Right lobe of liver (tissue), 6 donors: Measurements from ENCODE around the gene KCNIP1. TPM values are rescaled to one million over a fixed set of nuclear protein-coding genes. Genes with fewer than 3 reads are reported as not detected.

Source experiments
- ATAC-seq, 4 donors: fragments of 200-7000 bp; cut with Tn5 transposase; one replicate each; pipeline ENCODE4 v1.9.1; 2020; ENCODE audit warnings: mild to moderate bottlenecking in 4 of 4, moderate library complexity in 4 of 4
- DNase-seq, 3 donors: peaks; one replicate each; pipeline ENCODE4 v3.0.0-alpha.2; 2020
- H3K27ac ChIP-seq, 3 donors: fragments of 200-600 bp; one replicate each; pipeline ENCODE4 v1.8.0; 2022
- H3K27me3 ChIP-seq, 2 donors: fragments of 200-600 bp; one replicate each; pipeline ENCODE4 v1.8.0; 2022
- H3K36me3 ChIP-seq, 4 donors: fragments of 200-600 bp; sonication (generic) in 1 of 4; one replicate each; pipeline versions ENCODE4 v1.5.1 to v1.8.0; 2017 to 2022; ENCODE audit warnings: control low read depth in 1 of 4
- H3K4me1 ChIP-seq, 4 donors: fragments of 200-600 bp; sonication (generic) in 1 of 4; one replicate each; pipeline versions ENCODE4 v1.5.1 to v1.8.0; 2017 to 2022; ENCODE audit warnings: control low read depth in 1 of 4
- H3K4me3 ChIP-seq, 3 donors: fragments of 200-600 bp; one replicate each; pipeline ENCODE4 v1.8.0; 2022
- H3K9me3 ChIP-seq, 4 donors: fragments of 200-600 bp; sonication (generic) in 1 of 4; one replicate each; pipeline versions ENCODE4 v1.5.1 to v1.8.0; 2017 to 2022; ENCODE audit warnings: control low read depth in 1 of 4
- CTCF ChIP-seq, 4 donors: fragments of 200-600 bp in 3 of 4; fragments of 450-650 bp in 1 of 4; IDR thresholded peaks; one replicate each; pipeline versions ENCODE4 v1.5.1 to v1.8.0; 2016 to 2022; ENCODE audit warnings: antibody characterized with exemption in 4 of 4, mild to moderate bottlenecking in 2 of 4
- POLR2A ChIP-seq: fragments of 450-650 bp; IDR thresholded peaks from one replicate; pipeline ENCODE4 v1.6.1; 2017; ENCODE audit warnings: antibody characterized with exemption, mild to moderate bottlenecking
- WGBS: methylation state at CpG from one replicate; pipeline ENCODE4 v1.1.6; 2018; ENCODE audit warnings: low coverage, low lambda C conversion rate; ENCODE audit not compliant: insufficient coverage; ENCODE audit errors: missing lambda C conversion rate; 5-methylcytosine and 5-hydroxymethylcytosine counted together
- intact Hi-C, 2 donors: fragments of 100-400 bp; cut with DNase I; formaldehyde crosslinking; loops; one replicate each; pipeline versions ENCODE4 v1.11.2 to v1.14.1; 2022
- total RNA-seq, 6 experiments: library from RNA; depleted of rRNA in 2 of 6; stranded (reverse); fragments of >200 nt in 2 of 6; fragmentation: NEBNext Ultra II Directional in 3 of 6; extraction: Animal tissue kit (Norgen Biotek cat#: 25700) in 3 of 6; gene quantifications; one replicate each; pipeline versions ENCODE4 v1.1.0 to v1.2.4, GENCODE V29; 2016 to 2023
- donor health status: DM: no; HTN: yes; CAD: no.
- donor health status: DM: no; HTN: no; CAD: no.
- donor health status: DM: no; HTN: no; CAD: no.
- donor health status: DM: no; HTN: yes; CAD: no.
- donor health status: DM: no; HTN: yes; CAD: no.

The KCNIP1 gene
- total RNA-seq, 6 experiments from 2014 or later: 0.56 TPM; not detected in 5

- DNase-seq: no peak
- H3K4me1 ChIP-seq: no peaks in the 10 kb centered on the region
These were observed 139.1 kb downstream of the KCNIP1 start for GRCh38 chr5:170642776-170643436.

GRCh38 chr5:170643591-170643990 lies 139.8 kb downstream of the KCNIP1 start:
- Histone ChIP-seq H3K4me1 (no peaks in the 10 kb centered on the region), H3K4me3 (no peak overlapping the region), H3K36me3 (no peaks in the 10 kb centered on the region), H3K27me3 (no peaks in the 10 kb centered on the region), H3K27ac (no peak overlapping the region), H3K9me3 (no peaks in the 10 kb centered on the region)
- intact Hi-C loops: no loop called here
- ATAC-seq (no peak), DNase-seq (no peak)
- WGBS: 0% methylated on average over 1 of the region's 6 CpGs
- TF ChIP-seq CTCF (IDR thresholded peaks at IDR 0.05) (no peak), POLR2A (no peak)

More at GRCh38 chr5:170642776-170643436, 139.1 kb downstream of the KCNIP1 start:
- intact Hi-C loops: no loop called here
- Histone ChIP-seq H3K27ac (no peak overlapping the region), H3K27me3 (no peaks in the 10 kb centered on the region), H3K9me3 (no peaks in the 10 kb centered on the region), H3K4me3 (no peak overlapping the region), H3K36me3 (no peaks in the 10 kb centered on the region)
- no peak for ATAC-seq
- WGBS: 42% methylated on average over 3 of the region's 3 CpGs
- TF ChIP-seq CTCF (IDR thresholded peaks at IDR 0.05) (no peak), POLR2A (no peak)

DNA sequence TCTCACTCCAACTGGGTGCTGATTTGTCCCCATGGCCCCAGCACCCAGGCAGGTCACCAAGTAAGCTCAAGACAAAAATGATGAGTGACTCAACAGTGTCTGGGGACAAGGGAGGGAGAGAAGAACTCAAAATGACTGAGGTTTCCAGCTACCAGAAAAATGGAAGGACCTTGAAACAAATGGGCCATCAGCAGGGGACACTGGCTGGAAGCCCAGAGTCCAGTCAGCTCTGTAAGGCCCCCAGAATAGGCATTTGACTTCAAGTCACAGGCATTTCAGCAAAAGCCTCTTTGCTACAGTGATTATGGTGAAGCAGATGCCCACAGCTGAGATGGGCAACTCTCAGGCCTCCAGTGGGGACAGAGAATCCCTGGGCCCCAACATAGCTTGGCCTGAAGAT lies 140.7 kb downstream of the KCNIP1 start:
- Histone ChIP-seq H3K4me3 (no peak overlapping the region), H3K4me1 (no peaks in the 10 kb centered on the region), H3K27me3 (no peaks in the 10 kb centered on the region), H3K27ac (no peak overlapping the region), H3K9me3 (no peaks in the 10 kb centered on the region), H3K36me3 (no peaks in the 10 kb centered on the region)
- DNase-seq: no peak
- no peak for ATAC-seq
- TF ChIP-seq POLR2A (no peak), CTCF (IDR thresholded peaks at IDR 0.05) (no peak)
- intact Hi-C loops: no loop called here

- intact Hi-C loops: no loop called here
- Histone ChIP-seq H3K4me1 (no peaks in the 10 kb centered on the region), H3K27ac (no peak overlapping the region), H3K36me3 (no peaks in the 10 kb centered on the region), H3K27me3 (no peaks in the 10 kb centered on the region), H3K9me3 (no peaks in the 10 kb centered on the region), H3K4me3 (no peak overlapping the region)
- ATAC-seq: no peak
- DNase-seq: no peak
- TF ChIP-seq CTCF (IDR thresholded peaks at IDR 0.05) (no peak), POLR2A (no peak)
- 76% methylated on average over 2 of the region's 2 CpGs for WGBS
These were observed 144.7 kb downstream of the KCNIP1 start for GRCh38 chr5:170648541-170648940.

- H3K9me3 ChIP-seq: no peaks in the 10 kb centered on the region
- peak in 1 of 3 donors; percentile 5 for DNase-seq
- intact Hi-C loops: no loop called here
- 53% methylated on average over 2 of the region's 2 CpGs for WGBS
- no peaks in the 10 kb centered on the region for H3K4me1 ChIP-seq
- no peaks in the 10 kb centered on the region for H3K27me3 ChIP-seq
- no peak overlapping the region for H3K27ac ChIP-seq
- H3K36me3 ChIP-seq: no peaks in the 10 kb centered on the region
- TF ChIP-seq CTCF (IDR thresholded peaks at IDR 0.05) (no peak), POLR2A (no peak)
- no peak overlapping the region for H3K4me3 ChIP-seq
- no peak for ATAC-seq
These were observed 147.0 kb downstream of the KCNIP1 start for GRCh38 chr5:170650850-170651249.
